ENCODE measurements around the gene SYT2.

SYT2 gene

GRCh38 chr1:202679406-202680177, 30.7 kb downstream of the SYT2 start:
- H3K27me3 Mint-ChIP-seq: peaks cover 82% of the 10 kb centered on the region

DNA sequence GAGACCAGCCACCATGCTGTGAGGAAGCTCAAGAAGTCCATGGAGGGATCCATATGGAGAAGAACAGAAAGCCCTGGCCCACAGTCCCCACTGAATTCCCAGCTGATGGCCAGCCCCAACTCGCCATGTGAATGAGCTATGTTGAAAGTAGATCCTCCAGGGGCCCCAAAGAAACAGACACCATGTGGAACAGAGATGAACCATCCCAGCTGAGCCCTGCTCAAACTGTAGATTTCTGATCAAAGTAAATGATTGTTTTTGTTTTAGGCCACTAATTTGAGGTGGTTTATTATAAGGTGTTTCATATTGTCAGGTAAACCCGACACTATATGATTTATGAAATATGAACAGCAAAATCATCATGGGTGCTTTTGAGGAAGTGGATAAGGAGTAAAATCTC, 32.8 kb downstream of the SYT2 start:
- H3K9me3 Mint-ChIP-seq: peaks cover 11% of the 10 kb centered on the region
- H3K4me3 Mint-ChIP-seq: no peak overlapping the region
- H3K4me1 Mint-ChIP-seq (ENCODE audit: low read depth): no peaks in the 10 kb centered on the region
- H3K27ac Mint-ChIP-seq: no peak overlapping the region
- H3K36me3 Mint-ChIP-seq (ENCODE audit: low read depth): no peaks in the 10 kb centered on the region
- intact Hi-C loops (cut with micrococcal nuclease): no loop called here
- peaks cover 88% of the 10 kb centered on the region for H3K27me3 Mint-ChIP-seq

More at GRCh38 chr1:202679406-202680177, 30.7 kb downstream of the SYT2 start:
- no peak overlapping the region for H3K27ac Mint-ChIP-seq
- H3K4me1 Mint-ChIP-seq (ENCODE audit: low read depth): no peaks in the 10 kb centered on the region
- no peak overlapping the region for H3K4me3 Mint-ChIP-seq
- intact Hi-C loops (cut with micrococcal nuclease): no loop called here
- peaks cover 9% of the 10 kb centered on the region for H3K9me3 Mint-ChIP-seq
- H3K36me3 Mint-ChIP-seq (ENCODE audit: low read depth): no peaks in the 10 kb centered on the region

- Mint-ChIP-seq H3K9me3 (peaks cover 14% of the 10 kb centered on the region), H3K27ac (no peak overlapping the region), H3K27me3 (peaks cover 87% of the 10 kb centered on the region), H3K36me3 (ENCODE audit: low read depth) (no peaks in the 10 kb centered on the region), H3K4me3 (no peak overlapping the region), H3K4me1 (ENCODE audit: low read depth) (no peaks in the 10 kb centered on the region)
- intact Hi-C loops (cut with micrococcal nuclease): no loop called here
Observed at GRCh38 chr1:202673531-202673930, 36.7 kb downstream of the SYT2 start.

- Mint-ChIP-seq H3K4me3 (no peak overlapping the region), H3K27me3 (peaks cover 89% of the 10 kb centered on the region)
Observed at GRCh38 chr1:202671399-202671798, 38.9 kb downstream of the SYT2 start.

DNA sequence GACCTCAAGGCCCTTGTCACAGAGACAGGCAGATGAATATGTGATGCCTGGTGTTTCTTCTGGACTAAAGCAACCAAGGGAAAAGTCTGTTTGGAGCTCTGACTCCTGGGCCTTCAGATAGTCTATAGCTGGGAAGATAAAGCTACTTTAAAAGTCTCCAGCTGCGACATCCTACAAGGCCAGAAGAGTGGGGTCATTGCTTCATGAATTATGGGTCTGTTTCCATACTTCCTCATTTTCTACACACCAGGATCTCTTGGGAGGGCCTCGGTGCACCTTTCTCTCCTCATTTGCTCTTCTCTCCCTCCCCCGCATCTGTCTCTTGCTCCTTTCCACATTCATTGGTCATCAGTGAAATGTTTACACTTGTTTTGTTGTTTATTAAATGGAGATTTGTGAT, 44.8 kb downstream of the SYT2 start:
- intact Hi-C loops (cut with micrococcal nuclease): no loop called here
- Mint-ChIP-seq H3K9me3 (no peaks in the 10 kb centered on the region), H3K27me3 (peaks cover 92% of the 10 kb centered on the region), H3K4me1 (ENCODE audit: low read depth) (no peaks in the 10 kb centered on the region), H3K36me3 (ENCODE audit: low read depth) (no peaks in the 10 kb centered on the region), H3K4me3 (no peak overlapping the region), H3K27ac (no peak overlapping the region)

More at GRCh38 chr1:202671399-202671798, 38.9 kb downstream of the SYT2 start:
- Mint-ChIP-seq H3K9me3 (peaks cover 5% of the 10 kb centered on the region), H3K27ac (no peak overlapping the region), H3K4me1 (ENCODE audit: low read depth) (no peaks in the 10 kb centered on the region), H3K36me3 (ENCODE audit: low read depth) (no peaks in the 10 kb centered on the region)
- intact Hi-C loops (cut with micrococcal nuclease): no loop called here

DNA sequence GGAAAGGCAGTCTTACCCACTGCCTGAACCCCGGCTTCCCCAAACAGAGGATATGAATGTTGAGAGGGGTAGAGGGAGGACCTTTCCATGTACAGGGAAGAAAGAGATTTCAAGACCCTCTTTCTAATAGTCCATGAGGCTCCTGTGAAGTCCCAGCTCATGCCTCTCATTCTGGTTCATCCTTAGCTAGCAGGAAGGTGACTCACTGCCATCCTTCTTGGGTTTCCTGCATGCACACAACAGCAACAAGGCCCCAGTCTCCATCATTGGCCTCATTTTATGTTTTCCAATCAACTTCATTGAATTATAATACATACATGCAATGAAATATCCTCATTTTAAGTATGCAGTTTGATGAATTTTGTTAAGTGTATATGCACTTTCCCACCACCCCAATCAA, 46.2 kb downstream of the SYT2 start:
- no peak overlapping the region for H3K4me3 Mint-ChIP-seq
- H3K27ac Mint-ChIP-seq: no peak overlapping the region
- no peaks in the 10 kb centered on the region for H3K9me3 Mint-ChIP-seq
- no peaks in the 10 kb centered on the region for H3K4me1 Mint-ChIP-seq (ENCODE audit: low read depth)
- peaks cover 92% of the 10 kb centered on the region for H3K27me3 Mint-ChIP-seq
- H3K36me3 Mint-ChIP-seq (ENCODE audit: low read depth): no peaks in the 10 kb centered on the region
- intact Hi-C loops (cut with micrococcal nuclease): no loop called here

- no peaks in the 10 kb centered on the region for H3K4me1 Mint-ChIP-seq (ENCODE audit: low read depth)
- H3K27ac Mint-ChIP-seq: no peak overlapping the region
- intact Hi-C loops (cut with micrococcal nuclease): no loop called here
- H3K36me3 Mint-ChIP-seq (ENCODE audit: low read depth): no peaks in the 10 kb centered on the region
- H3K9me3 Mint-ChIP-seq: no peaks in the 10 kb centered on the region
- H3K27me3 Mint-ChIP-seq: peaks cover 95% of the 10 kb centered on the region
- no peak overlapping the region for H3K4me3 Mint-ChIP-seq
Observed at GRCh38 chr1:202663131-202663530, 47.1 kb downstream of the SYT2 start.

DNA sequence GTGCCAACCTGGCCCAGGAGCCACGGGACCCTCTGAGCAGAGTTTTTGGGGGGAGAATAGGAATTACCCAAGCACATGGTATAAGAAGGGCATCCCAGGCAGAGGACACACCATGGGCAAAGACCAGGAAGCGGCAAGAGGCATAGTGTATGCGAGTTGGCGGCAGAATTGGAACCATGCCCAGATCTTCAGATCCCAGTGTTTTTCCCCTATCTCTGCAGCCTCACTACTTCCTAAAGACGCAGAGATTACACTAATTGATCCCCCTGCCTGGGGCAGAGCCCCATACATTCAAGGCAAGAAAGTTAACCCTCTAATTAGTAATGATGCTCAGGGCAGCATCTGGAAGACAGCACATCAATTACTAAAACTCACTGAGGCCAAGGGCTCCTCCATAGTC, 48.2 kb downstream of the SYT2 start:
- intact Hi-C loops (cut with micrococcal nuclease): no loop called here
- Mint-ChIP-seq H3K4me1 (ENCODE audit: low read depth) (no peaks in the 10 kb centered on the region), H3K36me3 (ENCODE audit: low read depth) (no peaks in the 10 kb centered on the region), H3K4me3 (no peak overlapping the region), H3K9me3 (no peaks in the 10 kb centered on the region), H3K27me3 (peaks cover 97% of the 10 kb centered on the region), H3K27ac (no peak overlapping the region)

GRCh38 chr1:202661136-202661845, 49.0 kb downstream of the SYT2 start:
- Mint-ChIP-seq H3K36me3 (ENCODE audit: low read depth) (no peaks in the 10 kb centered on the region), H3K4me1 (ENCODE audit: low read depth) (no peaks in the 10 kb centered on the region), H3K4me3 (no peak overlapping the region), H3K27me3 (peaks cover 97% of the 10 kb centered on the region), H3K27ac (no peak overlapping the region), H3K9me3 (no peaks in the 10 kb centered on the region)
- intact Hi-C loops (cut with micrococcal nuclease): no loop called here

DNA sequence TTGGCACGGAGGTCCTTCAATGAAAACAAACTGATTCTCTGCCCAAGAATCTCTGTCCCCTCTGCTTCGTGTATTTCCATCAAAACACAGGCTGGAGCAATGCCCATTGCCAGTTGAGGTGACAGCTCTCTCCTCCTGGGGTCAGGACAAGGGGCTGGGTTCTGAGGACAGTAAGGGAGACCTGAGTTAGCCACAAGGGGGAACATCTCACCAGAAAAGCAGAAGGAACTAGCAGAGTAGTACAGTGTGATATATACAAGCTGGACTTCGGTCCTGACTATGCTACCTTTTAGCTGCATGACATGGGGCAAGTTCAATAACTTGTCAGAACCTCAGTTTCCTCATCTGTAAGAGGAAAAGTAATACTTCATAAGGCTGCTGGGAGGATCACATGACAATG, 50.3 kb downstream of the SYT2 start:
- H3K27me3 Mint-ChIP-seq: peaks cover 97% of the 10 kb centered on the region
- no peaks in the 10 kb centered on the region for H3K4me1 Mint-ChIP-seq (ENCODE audit: low read depth)
- H3K4me3 Mint-ChIP-seq: no peak overlapping the region
- H3K36me3 Mint-ChIP-seq (ENCODE audit: low read depth): no peaks in the 10 kb centered on the region
- H3K27ac Mint-ChIP-seq: no peak overlapping the region
- intact Hi-C loops (cut with micrococcal nuclease): no loop called here
- no peaks in the 10 kb centered on the region for H3K9me3 Mint-ChIP-seq

DNA sequence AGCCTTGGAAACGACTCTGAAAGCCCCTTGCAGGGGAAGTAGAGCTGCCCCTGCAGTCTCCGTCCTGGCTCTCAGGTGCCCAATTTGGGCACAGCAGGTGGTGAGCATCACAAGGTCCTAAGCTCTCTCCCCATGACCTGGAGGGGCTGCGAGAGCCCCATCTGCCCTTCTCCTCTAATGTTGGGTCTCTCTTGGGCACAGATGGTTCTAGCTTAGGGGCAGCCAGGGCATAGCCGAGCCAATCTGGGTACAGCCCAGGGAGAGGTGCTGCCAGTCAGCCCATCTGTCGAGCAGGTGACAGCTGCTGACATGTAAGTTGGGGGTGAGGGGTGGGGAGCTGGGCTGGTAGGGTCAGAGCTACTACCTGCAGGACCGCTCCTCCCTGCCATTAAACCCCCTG, 50.7 kb downstream of the SYT2 start:
- no peak overlapping the region for H3K27ac Mint-ChIP-seq
- H3K36me3 Mint-ChIP-seq (ENCODE audit: low read depth): no peaks in the 10 kb centered on the region
- H3K9me3 Mint-ChIP-seq: no peaks in the 10 kb centered on the region
- no peak overlapping the region for H3K4me3 Mint-ChIP-seq
- peaks cover 98% of the 10 kb centered on the region for H3K27me3 Mint-ChIP-seq
- intact Hi-C loops (cut with micrococcal nuclease): no loop called here
- no peaks in the 10 kb centered on the region for H3K4me1 Mint-ChIP-seq (ENCODE audit: low read depth)

DNA sequence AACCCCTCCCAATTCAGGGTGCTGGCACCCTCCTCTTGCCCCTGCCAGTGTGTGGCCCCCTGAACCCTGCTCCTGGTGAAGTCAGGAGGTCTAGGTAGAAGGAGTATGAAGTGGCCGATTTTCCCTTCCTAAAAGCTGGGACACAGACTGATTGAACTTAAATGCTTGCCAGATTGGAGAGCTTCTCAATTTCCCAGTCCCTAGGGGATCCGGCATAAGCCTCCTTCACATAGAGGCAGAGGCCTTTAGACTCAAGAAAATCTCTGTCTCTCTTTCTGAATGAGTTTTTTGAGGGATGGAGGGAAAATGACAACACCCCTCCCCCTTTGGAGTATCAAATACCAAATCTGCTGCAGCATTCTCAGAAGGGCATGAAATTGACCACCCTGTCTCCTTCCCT, 51.5 kb downstream of the SYT2 start:
- Mint-ChIP-seq H3K27ac (no peak overlapping the region), H3K36me3 (ENCODE audit: low read depth) (no peaks in the 10 kb centered on the region), H3K4me1 (ENCODE audit: low read depth) (no peaks in the 10 kb centered on the region), H3K9me3 (no peaks in the 10 kb centered on the region), H3K27me3 (peaks cover 98% of the 10 kb centered on the region), H3K4me3 (no peak overlapping the region)
- intact Hi-C loops (cut with micrococcal nuclease): no loop called here

GRCh38 chr1:202658251-202658759, 51.9 kb downstream of the SYT2 start:
- H3K27me3 Mint-ChIP-seq: peaks cover 98% of the 10 kb centered on the region
- intact Hi-C loops (cut with micrococcal nuclease): no loop called here
- H3K27ac Mint-ChIP-seq: no peak overlapping the region
- H3K36me3 Mint-ChIP-seq (ENCODE audit: low read depth): no peaks in the 10 kb centered on the region
- H3K4me1 Mint-ChIP-seq (ENCODE audit: low read depth): no peaks in the 10 kb centered on the region
- no peak overlapping the region for H3K4me3 Mint-ChIP-seq
- H3K9me3 Mint-ChIP-seq: no peaks in the 10 kb centered on the region

DNA sequence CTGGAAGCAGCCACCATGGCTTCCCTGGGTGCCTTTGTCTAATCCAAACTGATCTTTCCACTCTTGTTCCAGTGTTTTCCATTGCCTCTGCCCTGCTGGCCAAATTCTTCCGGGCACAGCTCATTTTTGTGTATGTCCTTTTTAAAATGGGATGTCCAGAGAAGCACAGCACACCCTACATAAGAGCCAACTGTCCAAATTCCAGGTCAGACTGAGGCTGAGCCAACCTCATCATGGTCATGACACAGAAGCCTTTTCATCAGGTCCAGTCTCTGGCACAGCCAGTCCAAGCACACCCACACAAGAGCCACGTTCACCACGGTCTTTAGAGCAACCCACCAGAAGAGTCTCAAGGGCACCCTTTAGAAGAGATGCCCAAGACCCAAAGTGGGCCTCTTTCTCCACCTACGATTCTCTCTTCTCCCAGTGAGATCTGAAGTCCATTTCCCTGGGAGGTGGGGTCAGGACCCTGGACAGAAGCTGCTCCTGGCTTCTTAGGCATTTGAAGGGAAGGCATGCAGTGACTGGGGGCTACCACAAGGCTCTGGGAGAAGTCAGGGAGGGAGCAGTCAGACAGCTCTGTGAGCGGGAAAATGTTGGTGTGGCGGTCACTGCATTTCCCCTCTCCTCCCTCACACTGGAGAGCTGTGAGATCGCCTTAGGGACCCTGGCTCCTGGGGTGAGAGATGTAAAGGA, 53.2 kb downstream of the SYT2 start:
- intact Hi-C loops (cut with micrococcal nuclease): no loop called here
- no peaks in the 10 kb centered on the region for H3K9me3 Mint-ChIP-seq
- H3K4me1 Mint-ChIP-seq (ENCODE audit: low read depth): no peaks in the 10 kb centered on the region
- H3K27me3 Mint-ChIP-seq: peaks cover 98% of the 10 kb centered on the region
- H3K27ac Mint-ChIP-seq: no peak overlapping the region
- H3K4me3 Mint-ChIP-seq: no peak overlapping the region
- H3K36me3 Mint-ChIP-seq (ENCODE audit: low read depth): no peaks in the 10 kb centered on the region

Data from dendritic cell treated with granulocyte-macrophage colony-stimulating factor and Interleukin-4, amounts not matched to agents 40 ng/mL and 50 ng/mL, for 4 days (primary cell).